ENCODE data around the gene BDNF. TPM values are rescaled to one million over a fixed set of nuclear protein-coding genes. Genes with fewer than 3 reads are reported as not detected.

BDNF gene
- total and polyA plus RNA-seq, 2 experiments from 2014 or later, result 5.1 to 5.2 TPM

GRCh38 chr11:27651711-27652110 is 48.5 kb downstream of the BDNF start (continued):
- TF ChIP-seq ZNF462 (CRISPR knock-in tag; IDR thresholded peaks at IDR 0.05) (no peak), REST (IDR thresholded peaks at IDR 0.05; ENCODE audit: unreplicated experiment) (no peak)

- Histone ChIP-seq H3K27ac (ENCODE audit: low read depth) (no peak overlapping the region), H3K79me2 (replicated peaks; ENCODE audit: insufficient read depth) (no peaks in the 10 kb centered on the region), H3K9me2 (ENCODE audit: insufficient read depth) (peaks cover 5% of the 10 kb centered on the region), H3K4me1 (ENCODE audit: insufficient read depth) (peaks cover 24% of the 10 kb centered on the region), H3F3A (replicated peaks; ENCODE audit: low read depth) (0 out of 2 replicates have a peak, but pooled peaks cover 5% of the 10 kb centered on the region), H3K4me2 (no peak overlapping the region), H4K20me1 (replicated peaks; ENCODE audit: insufficient read depth) (no peaks in the 10 kb centered on the region), H3K4me3 (no peak overlapping the region), H3K36me3 (ENCODE audit: insufficient read depth) (no peaks in the 10 kb centered on the region), H2AFZ (no peak overlapping the region), H3K27me3 (ENCODE audit: insufficient read depth) (no peaks in the 10 kb centered on the region)
- no peaks in the 10 kb centered on the region for H3K27me3 Mint-ChIP-seq (ENCODE audit: insufficient read depth, low read depth, poor library complexity)
- no peak for ATAC-seq
- H3K9me3 Mint-ChIP-seq, result no peaks in the 10 kb centered on the region
- peaks cover 39% of the 10 kb centered on the region for H3K4me1 Mint-ChIP-seq
- no peak overlapping the region for H3K27ac Mint-ChIP-seq
- no peak overlapping the region for H3K4me3 Mint-ChIP-seq
- peaks cover under 1% of the 10 kb centered on the region; the same call in 1 of the 3 replicates for H3K36me3 Mint-ChIP-seq (ENCODE audit: low read depth)
- DNase-seq (ENCODE audit: low spot score), result no peak
- TF ChIP-seq JUNB (IDR thresholded peaks at IDR 0.05; ENCODE audit: unreplicated experiment) (no peak), REST (IDR thresholded peaks at IDR 0.05; ENCODE audit: unreplicated experiment) (no peak), POLR2AphosphoS5 (IDR thresholded peaks at IDR 0.05; ENCODE audit: low read depth) (no peak), ZNF114 (CRISPR knock-in tag; IDR thresholded peaks at IDR 0.05) (no peak), STAT1 (IDR thresholded peaks at IDR 0.05; ENCODE audit: unreplicated experiment) (no peak)
Observed at GRCh38 chr11:27650988-27651387, 49.3 kb downstream of the BDNF start.

Measured in GM23338 (cell line).